Heart right ventricle (tissue), 16 donors: ENCODE measurements around the gene HDAC9. TPM values are rescaled to one million over a fixed set of nuclear protein-coding genes. Genes with fewer than 3 reads are reported as not detected.

Source experiments
- ATAC-seq, 8 donors: fragments of 200-7000 bp; cut with Tn5 transposase; one replicate each; pipeline ENCODE4 v1.9.1; 2020; ENCODE audit warnings: mild to moderate bottlenecking in 8 of 8, moderate library complexity in 8 of 8, moderate number of reproducible peaks in 1 of 8
- DNase-seq, 2 donors: peaks; one replicate each; pipeline ENCODE4 v3.0.0-alpha.2; 2020
- H3K27ac ChIP-seq, 10 donors: fragments of 200-600 bp; sonication (generic) in 2 of 10; one replicate each; pipeline versions ENCODE4 v1.5.0 to v1.8.0; 2020 to 2022; ENCODE audit warnings: mild to moderate bottlenecking in 3 of 10
- H3K27me3 ChIP-seq, 7 donors: fragments of 200-600 bp; one replicate each; pipeline ENCODE4 v1.8.0; 2021 to 2022; ENCODE audit warnings: mild to moderate bottlenecking in 2 of 7
- H3K36me3 ChIP-seq, 9 donors: fragments of 200-600 bp; sonication (generic) in 1 of 9; one replicate each; pipeline versions ENCODE4 v1.5.0 to v1.8.0; 2020 to 2022; ENCODE audit warnings: mild to moderate bottlenecking in 2 of 9
- H3K4me1 ChIP-seq, 9 donors: fragments of 200-600 bp; sonication (generic) in 1 of 9; one replicate each; pipeline versions ENCODE4 v1.5.0 to v1.8.0; 2020 to 2022; ENCODE audit warnings: mild to moderate bottlenecking in 4 of 9
- H3K4me3 ChIP-seq, 10 donors: fragments of 200-600 bp; sonication (generic) in 2 of 10; one replicate each; pipeline versions ENCODE4 v1.5.0 to v1.8.0; 2020 to 2022; ENCODE audit warnings: mild to moderate bottlenecking in 7 of 10, moderate library complexity in 2 of 10
- H3K9me3 ChIP-seq, 11 donors: fragments of 200-600 bp in 10 of 11; sonication (generic) in 2 of 11; one replicate each; pipeline versions ENCODE4 v1.5.0 to v1.8.0; 2013 to 2022; ENCODE audit warnings: mild to moderate bottlenecking in 2 of 11, control low read depth in 1 of 11, moderate library complexity in 1 of 11
- CTCF ChIP-seq, 9 donors: fragments of 200-600 bp; sonication (generic) in 2 of 9; IDR thresholded peaks; one replicate each; pipeline versions ENCODE4 v1.5.0 to v1.8.0; 2021 to 2022; ENCODE audit warnings: antibody characterized with exemption in 9 of 9, mild to moderate bottlenecking in 5 of 9, moderate library complexity in 1 of 9
- WGBS, 2 donors: extraction: QIAGEN DNeasy Blood & Tissue Kit; methylation state at CpG; one replicate each; pipeline ENCODE4 v1.1.7; 2013; ENCODE audit warnings: inconsistent platforms in 1 of 2; 5-methylcytosine and 5-hydroxymethylcytosine counted together
- intact Hi-C, 10 donors: fragments of 100-400 bp; cut with DNase I; formaldehyde crosslinking; loops; one replicate each; pipeline versions ENCODE4 v1.11.1 to v1.14.2; 2022
- long read RNA-seq, 3 donors: library from polyadenylated mRNA; unstranded; transcript quantifications; one replicate each; pipeline ENCODE4 v2.0.0, GENCODE V29; 2020 to 2021
- polyA plus RNA-seq, 2 donors: library from polyadenylated mRNA; stranded (reverse); fragments of 200-250 nt; gene quantifications; one replicate each; pipeline ENCODE4 v1.2.3, GENCODE V29; 2013
- total RNA-seq, 10 donors: library from RNA; stranded (reverse); fragmentation: NEBNext Ultra II Directional in 3 of 10; extraction: Animal tissue kit (Norgen Biotek cat#: 25700) in 3 of 10; gene quantifications; one replicate each; pipeline versions ENCODE4 v1.2.1 to v1.2.4, GENCODE V29; 2021 to 2023
- donor health status: Arrhythmogenic right ventricular cardiomyopathy.
- donor health status: ischemic (EF 13 %, LVEDD 7.1; RV severe dilation, severe dysfunction).
- donor health status: healthy with polysubstance abuse.
- donor health status: DM: no; HTN: yes; CAD: no.
- donor health status: DM: no; HTN: no; CAD: no.
- donor health status: ischemic (EF 25% LVEDD 6.9; RV normal size, moderate dysfunction).
- donor health status: ischemic (EF 25% LVEDD 5.7; RV mildly dilated, moderate dysfunction).
- donor health status: healthy.
- donor health status: DM: yes; HTN: yes; CAD: no.
- donor health status: Ischemic cardiomyopathy.
- donor health status: ischemic (EF 35%, LVEDD 5.7; RV mildly dilated, moderate dysfunction).
- donor health status: nonischemic (EF 11% LVEDD 7.7; RV severe dilation, severe dysfunction).
- donor health status: DM: yes; HTN: yes; CAD: no.
- donor health status: PGD.
- donor health status: ischemic (EF 29% LVEDD 5.4; RV normal size, mild dysfunction).
- donor health status: nonischemic (EF 23%, LVEDD 6.1; RV moderate dilation, normal function).

Gene HDAC9
- total RNA-seq (10 to 100 TPM in 9 of 10 donors, 1 to 10 TPM in 1; 8.3 to 66.1 (median 43.2) TPM), polyA plus RNA-seq (1 to 10 TPM; 1.9 to 8.0 TPM)
- long read RNA-seq, donor 1, partial matches to known transcripts = 4 of 11 reads
- long read RNA-seq, donor 1, other reads (novel, unspliced or antisense) = 7 of 11 reads
- long read RNA-seq, donor 2, partial matches to known transcripts = 17 of 26 reads
- long read RNA-seq, donor 2, other reads (novel, unspliced or antisense) = 9 of 26 reads
- long read RNA-seq, donor 3, full-length matches to known transcripts = 1 of 7 reads
- long read RNA-seq, donor 3, partial matches to known transcripts = 1 of 7 reads
- long read RNA-seq, donor 3, other reads (novel, unspliced or antisense) = 5 of 7 reads

- peak within 1 kb of the TSS; percentile 30 to 64 (median 54) for H3K4me3 ChIP-seq
- ATAC-seq = peak; percentile 85 to 95 (median 92)
- intact Hi-C loops = loop anchor here in 7 of 10 donors (2.0 to 10.0 kb wide), 8 partner anchors 42 to 169 kb away; no protein-coding TSS in a partner anchor
- no peaks in the 10 kb centered on the region for H3K9me3 ChIP-seq
- peak; percentile 17 to 73 for DNase-seq
- no peaks in the 10 kb centered on the region for H3K27me3 ChIP-seq
- 3 to 4% methylated on average over 18 of the region's 18 CpGs for WGBS, 2 donors
- no peak for TF ChIP-seq CTCF (IDR thresholded peaks at IDR 0.05)
- H3K27ac ChIP-seq = peak within 1 kb of the TSS; percentile 1 to 86 (median 84)
- peaks cover 0 to 43% (median 19%) of the 10 kb centered on the region in 9 donors for H3K4me1 ChIP-seq
- H3K36me3 ChIP-seq = no peaks in the 10 kb centered on the region
These were observed at the start of gene HDAC9 for GRCh38 chr7:18495412-18496340. Gene HDAC9, plus strand, starts transcription at chr7:18495749. Its CDS starts 554 bp downstream, at chr7:18496303.

GRCh38 chr7:18445916-18446520 is 49.5 kb upstream of the HDAC9 start:
- no peak for TF ChIP-seq CTCF (IDR thresholded peaks at IDR 0.05)
- Histone ChIP-seq H3K36me3 (no peaks in the 10 kb centered on the region), H3K4me1 (peaks cover 0 to 14% (median 0%) of the 10 kb centered on the region in 9 donors), H3K27ac (peak overlapping the region in 2 of 10 donors; percentile 11 to 21), H3K9me3 (no peaks in the 10 kb centered on the region), H3K27me3 (no peaks in the 10 kb centered on the region), H3K4me3 (no peak overlapping the region)
- 59 to 69% methylated on average over 4 of the region's 4 CpGs for WGBS, 2 donors
- ATAC-seq = peak in 2 of 8 donors; percentile 46 to 57
- no peak for DNase-seq
- intact Hi-C loops = loop anchor here in 1 of 10 donors (10.0 kb wide), 1 partner anchor 51 kb away; no protein-coding TSS in a partner anchor

GRCh38 chr7:18450019-18450418 is 45.5 kb upstream of the HDAC9 start:
- Histone ChIP-seq H3K4me1 (peaks cover 0 to 14% (median 0%) of the 10 kb centered on the region in 9 donors), H3K4me3 (no peak overlapping the region), H3K27me3 (no peaks in the 10 kb centered on the region), H3K27ac (no peak overlapping the region), H3K9me3 (no peaks in the 10 kb centered on the region), H3K36me3 (no peaks in the 10 kb centered on the region)
- no peak for TF ChIP-seq CTCF (IDR thresholded peaks at IDR 0.05)
- intact Hi-C loops = no loop called here
- ATAC-seq = no peak
- DNase-seq = no peak

- no peak for ATAC-seq
- peaks cover 0 to 18% (median 10%) of the 10 kb centered on the region in 9 donors for H3K4me1 ChIP-seq
- no peaks in the 10 kb centered on the region for H3K9me3 ChIP-seq
- no peak for DNase-seq
- no peak overlapping the region for H3K27ac ChIP-seq
- TF ChIP-seq CTCF (IDR thresholded peaks at IDR 0.05) = no peak
- intact Hi-C loops = no loop called here
- no peak overlapping the region for H3K4me3 ChIP-seq
- no peaks in the 10 kb centered on the region for H3K27me3 ChIP-seq
- no peaks in the 10 kb centered on the region for H3K36me3 ChIP-seq
These were observed 39.9 kb upstream of the HDAC9 start for GRCh38 chr7:18455606-18456005.
